ENCODE results near the gene OLFM2. TPM values are rescaled to one million over a fixed set of nuclear protein-coding genes. Genes with fewer than 3 reads are reported as not detected.

OLFM2 gene
- total and polyA plus RNA-seq, 9 of the 15 experiments (the other 6 are each of a cell fraction or from before 2014, with no cell fraction given): 0.10 to 0.33 (median 0.23) TPM; not detected in 4

DNA sequence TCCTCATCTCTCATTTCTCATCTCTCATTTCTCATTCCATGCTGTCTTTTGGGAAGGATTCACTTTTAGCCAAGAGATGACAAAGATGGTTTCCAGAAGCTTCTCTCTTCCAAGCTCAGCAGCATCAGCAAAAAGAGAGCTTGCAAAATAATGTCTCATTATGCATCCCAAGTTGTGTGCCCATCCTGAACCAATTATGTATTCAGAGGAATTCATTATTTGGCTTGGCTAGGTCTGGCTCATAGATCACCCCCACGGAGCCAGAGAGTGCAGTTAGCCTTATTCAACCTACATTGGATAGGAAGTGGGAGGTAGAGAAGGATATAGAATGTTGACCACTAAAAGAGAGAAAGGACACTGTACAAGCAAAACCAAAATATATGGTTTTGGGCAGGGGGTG is 5.4 kb upstream of the OLFM2 start:
- no peak overlapping the region for H3K4me2 ChIP-seq (ENCODE audit: insufficient read depth, low read length)
- H3K4me1 ChIP-seq (replicated peaks in 1 of 2; ENCODE audit: control insufficient read depth in 2 of 2, insufficient read depth in 2 of 2, low read length in 2 of 2): peaks cover 8 to 16% of the 10 kb centered on the region in 2 experiments; a peak in 4 of 5 replicates
- no peak overlapping the region for H3K9ac ChIP-seq (ENCODE audit: insufficient read depth in 1 of 2, low read depth in 2 of 2, low read length in 2 of 2)
- no peaks in the 10 kb centered on the region for H3K79me2 ChIP-seq (ENCODE audit: control insufficient read depth, insufficient read depth, low read length)
- in situ Hi-C loops (cut with MboI) (no loop called here), intact Hi-C loops (cut with micrococcal nuclease) (no loop called here)
- CTCF ChIA-PET (ENCODE audit: low intra/inter-chr PET ratio): no interaction called here
- H3K4me3 ChIP-seq: no peak overlapping the region
- POLR2A ChIA-PET: no interaction called here
- no peaks in the 10 kb centered on the region for H3K36me3 ChIP-seq (ENCODE audit: control insufficient read depth, insufficient read depth, low read length)
- H2AFZ ChIP-seq (ENCODE audit: low read depth, low read length): no peak overlapping the region
- 0% methylated on average over 1 of the region's 1 CpG for WGBS (ENCODE audit: insufficient coverage, low coverage, missing lambda C conversion rate)
- BruUV-seq (replicated peaks): no TSS peak
- H3K27me3 ChIP-seq (ENCODE audit: control insufficient read depth in 2 of 2, insufficient read depth in 2 of 2, low read length in 2 of 2): peaks cover 0 to 5% of the 10 kb centered on the region in 2 experiments; a peak in 1 of 5 replicates
- DNase-seq (ENCODE audit: extremely low read depth in 1 of 4, low spot score in 3 of 4) (no peak), ATAC-seq (no peak), FAIRE-seq (no peak)
- H4K20me1 ChIP-seq (replicated peaks; ENCODE audit: control insufficient read depth, insufficient read depth, low read length): no peaks in the 10 kb centered on the region
- H3K9me1 ChIP-seq (ENCODE audit: control insufficient read depth, insufficient read depth, low read length): no peaks in the 10 kb centered on the region
- no peak overlapping the region for H3K27ac ChIP-seq (ENCODE audit: extremely low read depth, low read depth, low read length)
- no peaks in the 10 kb centered on the region for H3K9me3 ChIP-seq (replicated peaks; ENCODE audit: control insufficient read depth, insufficient read depth, low read depth, low read length)
- TF ChIP-seq KLF16 (IDR thresholded peaks at IDR 0.05): no peak
- TF ChIP-seq BRD4 (IDR thresholded peaks at IDR 0.05): no peak
- no peak for TF ChIP-seq GABPA (tag; conservative IDR thresholded peaks at IDR 0.05; ENCODE audit: low read depth)
- no peak for TF ChIP-seq FOSL1 (tag; conservative IDR thresholded peaks at IDR 0.05)
- TF ChIP-seq MECOM (CRISPR knock-in tag; IDR thresholded peaks at IDR 0.05): no peak
- no peak for TF ChIP-seq MBD2 (IDR thresholded peaks at IDR 0.05; ENCODE audit: borderline replicate concordance, low read depth)
- TF ChIP-seq ZFP91 (CRISPR knock-in tag; IDR thresholded peaks at IDR 0.05): no peak
- TF ChIP-seq, protein P1, sequence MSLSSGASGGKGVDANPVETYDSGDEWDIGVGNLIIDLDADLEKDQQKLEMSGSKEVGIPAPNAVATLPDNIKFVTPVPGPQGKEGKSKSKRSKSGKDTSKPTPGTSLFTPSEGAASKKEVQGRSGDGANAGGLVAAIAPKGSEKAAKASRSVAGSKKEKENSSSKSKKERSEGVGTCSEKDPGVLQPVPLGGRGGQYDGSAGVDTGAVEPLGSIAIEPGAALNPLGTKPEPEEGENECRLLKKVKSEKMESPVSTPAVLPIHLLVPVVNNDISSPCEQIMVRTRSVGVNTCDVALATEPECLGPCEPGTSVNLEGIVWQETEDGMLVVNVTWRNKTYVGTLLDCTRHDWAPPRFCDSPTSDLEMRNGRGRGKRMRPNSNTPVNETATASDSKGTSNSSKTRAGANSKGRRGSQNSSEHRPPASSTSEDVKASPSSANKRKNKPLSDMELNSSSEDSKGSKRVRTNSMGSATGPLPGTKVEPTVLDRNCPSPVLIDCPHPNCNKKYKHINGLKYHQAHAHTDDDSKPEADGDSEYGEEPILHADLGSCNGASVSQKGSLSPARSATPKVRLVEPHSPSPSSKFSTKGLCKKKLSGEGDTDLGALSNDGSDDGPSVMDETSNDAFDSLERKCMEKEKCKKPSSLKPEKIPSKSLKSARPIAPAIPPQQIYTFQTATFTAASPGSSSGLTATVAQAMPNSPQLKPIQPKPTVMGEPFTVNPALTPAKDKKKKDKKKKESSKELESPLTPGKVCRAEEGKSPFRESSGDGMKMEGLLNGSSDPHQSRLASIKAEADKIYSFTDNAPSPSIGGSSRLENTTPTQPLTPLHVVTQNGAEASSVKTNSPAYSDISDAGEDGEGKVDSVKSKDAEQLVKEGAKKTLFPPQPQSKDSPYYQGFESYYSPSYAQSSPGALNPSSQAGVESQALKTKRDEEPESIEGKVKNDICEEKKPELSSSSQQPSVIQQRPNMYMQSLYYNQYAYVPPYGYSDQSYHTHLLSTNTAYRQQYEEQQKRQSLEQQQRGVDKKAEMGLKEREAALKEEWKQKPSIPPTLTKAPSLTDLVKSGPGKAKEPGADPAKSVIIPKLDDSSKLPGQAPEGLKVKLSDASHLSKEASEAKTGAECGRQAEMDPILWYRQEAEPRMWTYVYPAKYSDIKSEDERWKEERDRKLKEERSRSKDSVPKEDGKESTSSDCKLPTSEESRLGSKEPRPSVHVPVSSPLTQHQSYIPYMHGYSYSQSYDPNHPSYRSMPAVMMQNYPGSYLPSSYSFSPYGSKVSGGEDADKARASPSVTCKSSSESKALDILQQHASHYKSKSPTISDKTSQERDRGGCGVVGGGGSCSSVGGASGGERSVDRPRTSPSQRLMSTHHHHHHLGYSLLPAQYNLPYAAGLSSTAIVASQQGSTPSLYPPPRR (CRISPR knock-in tag; IDR thresholded peaks at IDR 0.05; ENCODE audit: borderline replicate concordance): no peak
- TF ChIP-seq ZNF449 (CRISPR knock-in tag; IDR thresholded peaks at IDR 0.05): no peak
- TF ChIP-seq SNAPC5 (CRISPR knock-in tag; IDR thresholded peaks at IDR 0.05): no peak
- TF ChIP-seq SPI1 (IDR thresholded peaks at IDR 0.05; ENCODE audit: borderline replicate concordance, low read depth, low read length): no peak
- no peak for TF ChIP-seq GABPB1 (CRISPR knock-in tag; IDR thresholded peaks at IDR 0.05)
- no peak for TF ChIP-seq EZH2 (IDR thresholded peaks at IDR 0.05; ENCODE audit: borderline replicate concordance, low read depth, low read length)
- TF ChIP-seq EP300 (IDR thresholded peaks at IDR 0.05; ENCODE audit: low read length): no peak
- TF ChIP-seq FOXM1 (IDR thresholded peaks at IDR 0.05; ENCODE audit: low read depth): no peak
- no peak for TF ChIP-seq FOXM1 (CRISPR knock-in tag; IDR thresholded peaks at IDR 0.05; ENCODE audit: low read depth)
- no peak for TF ChIP-seq RBM22 (IDR thresholded peaks at IDR 0.05; ENCODE audit: low read depth, low read length, poor library complexity, severe bottlenecking)
